Transverse colon (tissue), 4 donors: ENCODE data around the gene NECTIN1. TPM values are rescaled to one million over a fixed set of nuclear protein-coding genes. Genes with fewer than 3 reads are reported as not detected.

Experiments used
- DNase-seq: peaks from one replicate; pipeline ENCODE4 v3.0.0-alpha.2; 2019
- H3K27ac ChIP-seq, 4 donors: fragments of 200-600 bp; sonication (generic); 2 replicates each; pipeline ENCODE4 v1.5.1; 2016 to 2018; ENCODE audit warnings: inconsistent platforms in 4 of 4
- H3K27me3 ChIP-seq: fragments of 200-600 bp; sonication (generic); 2 replicates; pipeline ENCODE4 v1.5.1; 2017; ENCODE audit warnings: inconsistent platforms
- H3K36me3 ChIP-seq, 4 donors: fragments of 200-600 bp; sonication (generic); 2 replicates each; pipeline ENCODE4 v1.5.1; 2017 to 2019; ENCODE audit warnings: inconsistent platforms in 4 of 4
- H3K4me1 ChIP-seq, 4 donors: fragments of 200-600 bp; sonication (generic); 2 replicates each; pipeline ENCODE4 v1.5.1; 2017 to 2020; ENCODE audit warnings: inconsistent platforms in 4 of 4
- H3K4me3 ChIP-seq, 4 donors: fragments of 200-600 bp; sonication (generic); 1 replicate in 1 of 4; 2 replicates in 3 of 4; pipeline versions ENCODE4 v1.5.1 to v1.6.1; 2017 to 2019; ENCODE audit warnings: inconsistent platforms in 4 of 4
- H3K9me3 ChIP-seq, 2 donors: fragments of 200-600 bp; sonication (generic); 2 replicates each; pipeline ENCODE4 v1.5.1; 2017 to 2019; ENCODE audit warnings: inconsistent platforms in 2 of 2
- CTCF ChIP-seq, 5 experiments: fragments of 200-600 bp in 3 of 5; fragments of 450-650 bp in 2 of 5; sonication (generic) in 3 of 5; IDR thresholded peaks; 1 replicate in 2 of 5; 2 replicates in 3 of 5; pipeline ENCODE4 v1.5.1; 2016 to 2017; ENCODE audit warnings: antibody characterized with exemption in 5 of 5, inconsistent platforms in 3 of 5, mild to moderate bottlenecking in 2 of 5, moderate library complexity in 1 of 5
- EP300 ChIP-seq: sonication (generic); formaldehyde crosslinking; IDR thresholded peaks from one replicate; pipeline ENCODE4 v1.6.1; 2017; ENCODE audit warnings: antibody characterized with exemption, low read depth
- POLR2A ChIP-seq: fragments of 450-650 bp; IDR thresholded peaks from one replicate; pipeline ENCODE4 v1.6.1; 2016; ENCODE audit warnings: antibody characterized with exemption, mild to moderate bottlenecking, moderate library complexity
- POLR2AphosphoS5 ChIP-seq, 3 donors: sonication (generic); formaldehyde crosslinking; IDR thresholded peaks; one replicate each; pipeline ENCODE4 v1.6.1; 2016; ENCODE audit warnings: antibody characterized with exemption in 3 of 3
- WGBS, 2 donors: methylation state at CpG; one replicate each; pipeline ENCODE4 v1.1.5; 2018; ENCODE audit warnings: low coverage in 1 of 2; 5-methylcytosine and 5-hydroxymethylcytosine counted together
- in situ Hi-C, 4 donors: fragments of 200-750 bp; cut with MboI; loops; one replicate each; pipeline versions ENCODE4 v1.15.0 to v1.15.1; 2017; ENCODE audit warnings: low sequenced_read_pairs in 3 of 4, low pct_ligation_motif_present in 1 of 4, low pct_unique_long_range_greater_than_20kb in 1 of 4
- intact Hi-C: fragments of 100-400 bp; cut with DNase I; formaldehyde crosslinking; loops from one replicate; pipeline ENCODE4 v1.15.1; 2023; ENCODE audit warnings: low total_unique reads
- total RNA-seq, 4 donors: library from RNA; depleted of rRNA; stranded (reverse); fragments of >200 nt; gene quantifications; one replicate each; pipeline ENCODE4 v1.1.0, GENCODE V29; 2016

The NECTIN1 gene
- total RNA-seq, 4 donors from 2014 or later = 11.0 to 71.2 (median 12.6) TPM

- no peak overlapping the region for H3K27ac ChIP-seq
- no peaks in the 10 kb centered on the region for H3K27me3 ChIP-seq
- no peak for DNase-seq
- TF ChIP-seq EP300 (no peak), POLR2A (no peak), POLR2AphosphoS5 (IDR thresholded peaks at IDR 0.05) (no peak), CTCF (IDR thresholded peaks at IDR 0.05) (no peak)
- H3K4me1 ChIP-seq = no peaks in the 10 kb centered on the region
- in situ Hi-C loops (no loop called here), intact Hi-C loops (no loop called here)
- 60 to 85% methylated on average over 2 to 8 of the region's 8 CpGs for WGBS, 2 donors
- no peak overlapping the region for H3K4me3 ChIP-seq
- H3K36me3 ChIP-seq = no peaks in the 10 kb centered on the region
- H3K9me3 ChIP-seq = no peaks in the 10 kb centered on the region
Observed at GRCh38 chr11:119629834-119630624, 99.0 kb downstream of the NECTIN1 start.

- Histone ChIP-seq H3K9me3 (no peaks in the 10 kb centered on the region), H3K27ac (no peak overlapping the region), H3K4me3 (no peak overlapping the region), H3K36me3 (no peaks in the 10 kb centered on the region), H3K27me3 (no peaks in the 10 kb centered on the region), H3K4me1 (no peaks in the 10 kb centered on the region)
- DNase-seq = no peak
- in situ Hi-C loops = no loop called here
- TF ChIP-seq POLR2A = no peak
- WGBS, 2 donors = 77% methylated on average over 7 of the region's 9 CpGs; no CpG with 5 or more reads in 1 of the 2 donors
- intact Hi-C loops = no loop called here
Observed at GRCh38 chr11:119629085-119629484, 99.9 kb downstream of the NECTIN1 start.

GRCh38 chr11:119627286-119627685, 101.7 kb downstream of the NECTIN1 start:
- TF ChIP-seq CTCF (IDR thresholded peaks at IDR 0.05) (no peak), POLR2A (no peak), EP300 (no peak), POLR2AphosphoS5 (IDR thresholded peaks at IDR 0.05) (no peak)
- no peak for DNase-seq
- intact Hi-C loops = no loop called here
- Histone ChIP-seq H3K4me3 (no peak overlapping the region), H3K27me3 (no peaks in the 10 kb centered on the region), H3K4me1 (no peaks in the 10 kb centered on the region), H3K9me3 (no peaks in the 10 kb centered on the region), H3K27ac (no peak overlapping the region), H3K36me3 (no peaks in the 10 kb centered on the region)
- in situ Hi-C loops = no loop called here
- 64 to 66% methylated on average over 3 to 6 of the region's 6 CpGs for WGBS, 2 donors

GRCh38 chr11:119626871-119627270, 102.1 kb downstream of the NECTIN1 start:
- intact Hi-C loops (no loop called here), in situ Hi-C loops (no loop called here)
- Histone ChIP-seq H3K27me3 (no peaks in the 10 kb centered on the region), H3K27ac (no peak overlapping the region), H3K36me3 (no peaks in the 10 kb centered on the region), H3K4me1 (no peaks in the 10 kb centered on the region), H3K9me3 (no peaks in the 10 kb centered on the region), H3K4me3 (no peak overlapping the region)
- WGBS, 2 donors = 62 to 63% methylated on average over 1 to 7 of the region's 7 CpGs
- TF ChIP-seq POLR2AphosphoS5 (IDR thresholded peaks at IDR 0.05) = no peak
- no peak for TF ChIP-seq CTCF (IDR thresholded peaks at IDR 0.05)
- no peak for TF ChIP-seq POLR2A
- no peak for TF ChIP-seq EP300
- DNase-seq = no peak
